Measurements from ENCODE around the gene TMEM215.

DNA sequence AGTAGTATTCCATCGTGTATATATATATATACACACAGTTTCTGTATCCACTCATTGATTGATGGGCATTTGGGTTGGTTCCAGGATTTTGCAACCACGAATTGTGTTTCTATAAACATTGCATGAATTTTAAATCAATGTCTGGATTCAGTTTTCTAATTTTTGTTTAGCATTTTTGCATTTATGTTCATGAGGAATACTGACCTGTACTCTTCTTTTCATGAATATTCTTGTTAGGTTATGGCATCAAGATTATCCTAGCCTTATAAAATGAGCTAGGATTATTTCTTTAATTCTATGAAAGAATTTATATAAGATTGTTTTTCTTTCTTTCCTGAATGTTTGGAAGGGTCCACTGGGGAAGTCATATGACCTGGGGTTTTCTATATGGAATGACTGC is 35.3 kb upstream of the TMEM215 start:
- TF ChIP-seq, protein P1, sequence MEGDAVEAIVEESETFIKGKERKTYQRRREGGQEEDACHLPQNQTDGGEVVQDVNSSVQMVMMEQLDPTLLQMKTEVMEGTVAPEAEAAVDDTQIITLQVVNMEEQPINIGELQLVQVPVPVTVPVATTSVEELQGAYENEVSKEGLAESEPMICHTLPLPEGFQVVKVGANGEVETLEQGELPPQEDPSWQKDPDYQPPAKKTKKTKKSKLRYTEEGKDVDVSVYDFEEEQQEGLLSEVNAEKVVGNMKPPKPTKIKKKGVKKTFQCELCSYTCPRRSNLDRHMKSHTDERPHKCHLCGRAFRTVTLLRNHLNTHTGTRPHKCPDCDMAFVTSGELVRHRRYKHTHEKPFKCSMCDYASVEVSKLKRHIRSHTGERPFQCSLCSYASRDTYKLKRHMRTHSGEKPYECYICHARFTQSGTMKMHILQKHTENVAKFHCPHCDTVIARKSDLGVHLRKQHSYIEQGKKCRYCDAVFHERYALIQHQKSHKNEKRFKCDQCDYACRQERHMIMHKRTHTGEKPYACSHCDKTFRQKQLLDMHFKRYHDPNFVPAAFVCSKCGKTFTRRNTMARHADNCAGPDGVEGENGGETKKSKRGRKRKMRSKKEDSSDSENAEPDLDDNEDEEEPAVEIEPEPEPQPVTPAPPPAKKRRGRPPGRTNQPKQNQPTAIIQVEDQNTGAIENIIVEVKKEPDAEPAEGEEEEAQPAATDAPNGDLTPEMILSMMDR (IDR thresholded peaks at IDR 0.05) = no peak
- TF ChIP-seq POLR2A (IDR thresholded peaks at IDR 0.05) = no peak
